SK-N-SH (cell line): ENCODE results near the gene NKD1.

Experiments used
- EP300 ChIP-seq, 2 experiments: IDR thresholded peaks; 2 replicates each; pipeline versions ENCODE4 v1.4.0 to v1.6.1; 2012; ENCODE audit warnings: borderline replicate concordance in 1 of 2, low read depth in 1 of 2, low read length in 1 of 2
- TF ChIP-seq, protein P1 (sequence below): fragments of 200-600 bp; sonication (generic); IDR thresholded peaks from 2 replicates; pipeline ENCODE4 v1.6.1; 2017; ENCODE audit warnings: antibody characterized with exemption, mild to moderate bottlenecking, moderate library complexity
- TF ChIP-seq, protein P2 (sequence below): IDR thresholded peaks from 2 replicates; pipeline ENCODE4; 2012

DNA sequence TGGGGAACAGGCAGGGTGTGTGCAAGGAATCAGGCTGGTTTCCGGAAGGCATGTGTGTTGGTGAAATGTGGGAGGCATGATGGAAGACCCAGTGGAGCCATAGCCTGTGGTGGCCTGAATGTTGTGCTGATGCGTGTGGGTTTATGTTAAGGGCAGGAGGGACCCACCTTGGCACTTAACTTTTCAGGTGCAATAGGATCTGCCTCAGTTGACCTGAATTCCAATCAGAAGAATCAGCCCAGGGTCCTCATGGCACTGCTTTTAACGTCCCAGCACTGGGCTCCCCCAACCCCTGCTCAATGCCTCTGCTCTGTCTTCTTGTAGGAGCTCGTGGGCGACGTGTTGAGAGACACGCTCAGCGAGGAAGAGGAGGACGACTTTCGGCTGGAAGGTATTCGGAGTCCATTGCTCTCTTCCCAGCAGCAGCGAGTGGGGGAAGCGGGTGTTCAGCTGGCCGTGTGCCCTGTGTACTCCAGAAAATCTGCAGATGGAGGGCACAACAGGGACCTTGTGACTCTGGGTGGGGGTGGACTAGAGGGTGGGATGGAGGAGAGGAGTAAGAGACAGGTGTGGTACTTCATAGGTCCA is 59.9 kb downstream of the NKD1 start:
- no peak for TF ChIP-seq EP300 (IDR thresholded peaks at IDR 0.05; ENCODE audit: borderline replicate concordance in 1 of 2, low read depth in 1 of 2, low read length in 1 of 2)
- TF ChIP-seq, protein P1, sequence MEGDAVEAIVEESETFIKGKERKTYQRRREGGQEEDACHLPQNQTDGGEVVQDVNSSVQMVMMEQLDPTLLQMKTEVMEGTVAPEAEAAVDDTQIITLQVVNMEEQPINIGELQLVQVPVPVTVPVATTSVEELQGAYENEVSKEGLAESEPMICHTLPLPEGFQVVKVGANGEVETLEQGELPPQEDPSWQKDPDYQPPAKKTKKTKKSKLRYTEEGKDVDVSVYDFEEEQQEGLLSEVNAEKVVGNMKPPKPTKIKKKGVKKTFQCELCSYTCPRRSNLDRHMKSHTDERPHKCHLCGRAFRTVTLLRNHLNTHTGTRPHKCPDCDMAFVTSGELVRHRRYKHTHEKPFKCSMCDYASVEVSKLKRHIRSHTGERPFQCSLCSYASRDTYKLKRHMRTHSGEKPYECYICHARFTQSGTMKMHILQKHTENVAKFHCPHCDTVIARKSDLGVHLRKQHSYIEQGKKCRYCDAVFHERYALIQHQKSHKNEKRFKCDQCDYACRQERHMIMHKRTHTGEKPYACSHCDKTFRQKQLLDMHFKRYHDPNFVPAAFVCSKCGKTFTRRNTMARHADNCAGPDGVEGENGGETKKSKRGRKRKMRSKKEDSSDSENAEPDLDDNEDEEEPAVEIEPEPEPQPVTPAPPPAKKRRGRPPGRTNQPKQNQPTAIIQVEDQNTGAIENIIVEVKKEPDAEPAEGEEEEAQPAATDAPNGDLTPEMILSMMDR, result no peak
- TF ChIP-seq, protein P2, sequence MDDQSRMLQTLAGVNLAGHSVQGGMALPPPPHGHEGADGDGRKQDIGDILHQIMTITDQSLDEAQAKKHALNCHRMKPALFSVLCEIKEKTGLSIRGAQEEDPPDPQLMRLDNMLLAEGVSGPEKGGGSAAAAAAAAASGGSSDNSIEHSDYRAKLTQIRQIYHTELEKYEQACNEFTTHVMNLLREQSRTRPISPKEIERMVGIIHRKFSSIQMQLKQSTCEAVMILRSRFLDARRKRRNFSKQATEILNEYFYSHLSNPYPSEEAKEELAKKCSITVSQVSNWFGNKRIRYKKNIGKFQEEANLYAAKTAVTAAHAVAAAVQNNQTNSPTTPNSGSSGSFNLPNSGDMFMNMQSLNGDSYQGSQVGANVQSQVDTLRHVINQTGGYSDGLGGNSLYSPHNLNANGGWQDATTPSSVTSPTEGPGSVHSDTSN, result no peak
